HEK293 (cell line): ENCODE results near the gene BTBD8.

Experiments
- CTCF ChIA-PET: fragments of 350-600 bp; formaldehyde crosslinking; extraction: SDS; loops from one replicate; lab custom pipeline; 2021; ENCODE audit warnings: antibody characterized with exemption; lab: Yijun Ruan, JAX
- POLR2A ChIA-PET: fragments of 300-600 bp; formaldehyde crosslinking; extraction: SDS; loops from one replicate; lab custom pipeline; 2020; ENCODE audit warnings: antibody characterized with exemption, inconsistent platforms; lab: Yijun Ruan, JAX
- H3K27ac ChIP-seq: fragments of 200-500 bp; sonication (Bioruptor generic); 2 replicates; pipeline ENCODE4 v1.5.1; 2014; ENCODE audit warnings: low read depth, low read length, control low read depth, inconsistent platforms; ENCODE audit errors: extremely low read depth
- H3K36me3 ChIP-seq, 2 experiments: fragments of 200-500 bp in 1 of 2; sonication (Bioruptor generic) in 1 of 2; 1 replicate in 1 of 2; 2 replicates in 1 of 2; pipeline ENCODE4 v1.5.1; 2014 to 2017; ENCODE audit warnings: inconsistent platforms in 2 of 2, low read length in 2 of 2; ENCODE audit not compliant: control insufficient read depth in 2 of 2, insufficient read depth in 1 of 2
- H3K4me1 ChIP-seq: fragments of 200-500 bp; sonication (Bioruptor generic); 2 replicates; pipeline ENCODE4 v1.5.1; 2014; ENCODE audit warnings: mild to moderate bottlenecking, low read length, inconsistent platforms; ENCODE audit not compliant: control insufficient read depth, insufficient read depth
- H3K4me3 ChIP-seq: 2 replicates; pipeline ENCODE4 v1.5.1; 2011; ENCODE audit warnings: low read depth, mild to moderate bottlenecking, control low read depth, low read length, moderate library complexity
- H3K9me3 ChIP-seq: fragments of 200-500 bp; sonication (Bioruptor generic); 2 replicates; pipeline ENCODE4 v1.5.1; 2014; ENCODE audit warnings: low read depth, low read length, inconsistent platforms; ENCODE audit not compliant: control insufficient read depth, insufficient read depth
- RBAK ChIP-seq: fragments of 450-650 bp; formaldehyde crosslinking; IDR thresholded peaks from 2 replicates; pipeline ENCODE4 v1.5.1; 2016; ENCODE audit warnings: missing biosample characterization, missing genetic modification characterization
- ZBTB21 ChIP-seq: fragments of 450-650 bp; formaldehyde crosslinking; IDR thresholded peaks from 2 replicates; pipeline ENCODE4 v1.5.1; 2017; ENCODE audit warnings: missing biosample characterization, missing genetic modification characterization
- ZNF2 ChIP-seq: fragments of 450-650 bp; formaldehyde crosslinking; IDR thresholded peaks from 2 replicates; pipeline ENCODE4 v1.5.1; 2016; ENCODE audit warnings: missing biosample characterization, missing genetic modification characterization
- ZNF302 ChIP-seq: fragments of 450-650 bp; formaldehyde crosslinking; IDR thresholded peaks from 2 replicates; pipeline ENCODE4 v1.5.1; 2016; ENCODE audit warnings: missing biosample characterization, missing genetic modification characterization, low read depth
- ZNF311 ChIP-seq: fragments of 450-650 bp; formaldehyde crosslinking; IDR thresholded peaks from 2 replicates; pipeline ENCODE4 v1.5.1; 2017; ENCODE audit warnings: missing biosample characterization, missing genetic modification characterization, borderline replicate concordance
- ZNF350 ChIP-seq: fragments of 450-650 bp; formaldehyde crosslinking; IDR thresholded peaks from 2 replicates; pipeline ENCODE4 v1.5.0; 2017; ENCODE audit warnings: missing biosample characterization, mild to moderate bottlenecking, missing genetic modification characterization
- ZNF555 ChIP-seq: fragments of 450-650 bp; formaldehyde crosslinking; conservative IDR thresholded peaks from 2 replicates; pipeline ENCODE4 v1.5.1; 2017; ENCODE audit warnings: missing biosample characterization, mild to moderate bottlenecking, missing genetic modification characterization, inconsistent platforms
- ZNF558 ChIP-seq: fragments of 450-650 bp; formaldehyde crosslinking; IDR thresholded peaks from 2 replicates; pipeline ENCODE4 v1.5.1; 2016; ENCODE audit warnings: missing biosample characterization, missing genetic modification characterization
- ZNF571 ChIP-seq: fragments of 450-650 bp; formaldehyde crosslinking; IDR thresholded peaks from 2 replicates; pipeline ENCODE4 v1.5.0; 2017; ENCODE audit warnings: missing biosample characterization, missing genetic modification characterization
- ZNF623 ChIP-seq: fragments of 450-650 bp; formaldehyde crosslinking; IDR thresholded peaks from 2 replicates; pipeline ENCODE4 v1.5.1; 2016; ENCODE audit warnings: missing biosample characterization, missing genetic modification characterization
- ZNF768 ChIP-seq: fragments of 450-650 bp; formaldehyde crosslinking; IDR thresholded peaks from 2 replicates; pipeline ENCODE4 v1.5.1; 2018; ENCODE audit warnings: missing biosample characterization, mild to moderate bottlenecking, missing genetic modification characterization
- TF ChIP-seq, protein P1 (sequence below): fragments of 450-650 bp; formaldehyde crosslinking; IDR thresholded peaks from 2 replicates; pipeline ENCODE4 v1.5.1; 2016; ENCODE audit warnings: missing biosample characterization, missing genetic modification characterization
- TF ChIP-seq, protein P2 (sequence below): fragments of 450-650 bp; formaldehyde crosslinking; IDR thresholded peaks from 2 replicates; pipeline ENCODE4 v1.5.1; 2017; ENCODE audit warnings: missing biosample characterization, missing genetic modification characterization
- TF ChIP-seq, protein P3 (sequence below): fragments of 450-650 bp; formaldehyde crosslinking; IDR thresholded peaks from 2 replicates; pipeline ENCODE4 v1.5.1; 2016; ENCODE audit warnings: missing biosample characterization, missing genetic modification characterization
- TF ChIP-seq, protein P4 (sequence below): fragments of 450-650 bp; formaldehyde crosslinking; conservative IDR thresholded peaks from 2 replicates; pipeline ENCODE4 v1.5.1; 2016; ENCODE audit warnings: low read depth, missing biosample characterization, missing genetic modification characterization

The BTBD8 gene

DNA sequence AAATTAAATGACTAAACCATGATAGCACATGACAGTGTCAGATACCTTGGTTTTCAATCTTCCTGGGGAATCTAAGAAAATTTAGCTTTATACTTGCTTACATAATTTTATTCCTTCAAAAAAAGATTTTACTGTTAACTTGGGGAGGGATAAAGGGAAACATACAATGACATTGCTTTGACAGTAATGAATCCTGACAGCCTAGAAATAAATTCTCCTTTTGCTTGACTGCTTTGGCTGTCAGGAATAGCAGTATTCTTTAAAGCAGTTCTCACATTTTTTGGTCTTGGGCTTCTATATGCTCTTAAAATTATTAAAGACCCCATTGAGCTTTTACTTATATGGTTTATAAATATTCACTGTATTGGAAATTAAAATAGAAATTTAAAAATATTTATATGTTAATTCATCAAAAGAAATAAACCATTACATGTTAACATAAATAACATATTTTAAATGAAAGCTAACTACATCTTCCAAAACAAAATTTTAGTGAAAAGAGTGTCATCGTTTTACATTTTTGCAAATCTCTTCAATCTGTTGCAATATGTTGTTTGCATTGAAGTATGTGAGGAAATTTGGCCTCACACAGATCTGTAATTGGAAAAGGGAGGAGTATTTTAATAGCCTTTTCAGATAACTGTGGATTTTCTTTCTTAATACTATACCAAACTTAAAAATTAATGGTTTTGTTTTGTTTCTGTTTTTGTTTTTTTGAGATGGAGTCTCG is 34.2 kb upstream of the BTBD8 start:
- POLR2A ChIA-PET: no interaction called here
- H3K36me3 ChIP-seq: no peaks in the 10 kb centered on the region
- no peak overlapping the region for H3K4me3 ChIP-seq
- H3K27ac ChIP-seq: no peak overlapping the region
- H3K4me1 ChIP-seq: no peaks in the 10 kb centered on the region
- CTCF ChIA-PET: interaction anchor here (1.2 kb wide), 1 partner anchor 15 kb away, joined by 3 read pairs; no protein-coding TSS in a partner anchor
- H3K9me3 ChIP-seq: no peaks in the 10 kb centered on the region
- TF ChIP-seq, protein P1, sequence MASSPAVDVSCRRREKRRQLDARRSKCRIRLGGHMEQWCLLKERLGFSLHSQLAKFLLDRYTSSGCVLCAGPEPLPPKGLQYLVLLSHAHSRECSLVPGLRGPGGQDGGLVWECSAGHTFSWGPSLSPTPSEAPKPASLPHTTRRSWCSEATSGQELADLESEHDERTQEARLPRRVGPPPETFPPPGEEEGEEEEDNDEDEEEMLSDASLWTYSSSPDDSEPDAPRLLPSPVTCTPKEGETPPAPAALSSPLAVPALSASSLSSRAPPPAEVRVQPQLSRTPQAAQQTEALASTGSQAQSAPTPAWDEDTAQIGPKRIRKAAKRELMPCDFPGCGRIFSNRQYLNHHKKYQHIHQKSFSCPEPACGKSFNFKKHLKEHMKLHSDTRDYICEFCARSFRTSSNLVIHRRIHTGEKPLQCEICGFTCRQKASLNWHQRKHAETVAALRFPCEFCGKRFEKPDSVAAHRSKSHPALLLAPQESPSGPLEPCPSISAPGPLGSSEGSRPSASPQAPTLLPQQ (tag by site-specific recombination): no peak

DNA sequence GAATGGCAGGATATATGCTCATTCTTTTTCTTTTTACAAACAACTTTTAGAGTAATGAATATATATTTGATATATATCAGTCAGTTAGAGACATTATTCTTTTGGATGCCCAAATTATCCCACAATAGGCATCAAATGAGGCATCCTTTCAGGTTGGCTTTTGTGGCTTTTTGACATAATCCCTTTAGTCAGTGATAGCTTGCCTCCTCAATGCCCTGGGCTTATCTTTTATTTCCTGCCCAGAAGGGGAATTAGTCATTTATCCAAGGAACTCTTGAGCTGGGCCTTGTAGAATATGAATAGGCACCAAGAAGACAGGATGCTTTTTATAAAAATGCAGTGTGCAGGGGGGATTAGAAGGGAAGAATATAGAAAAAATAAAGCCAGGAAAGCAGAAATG is 28.2 kb upstream of the BTBD8 start:
- H3K27ac ChIP-seq: no peak overlapping the region
- no peaks in the 10 kb centered on the region for H3K4me1 ChIP-seq
- no peaks in the 10 kb centered on the region for H3K36me3 ChIP-seq
- H3K9me3 ChIP-seq: no peaks in the 10 kb centered on the region
- POLR2A ChIA-PET: no interaction called here
- no peak overlapping the region for H3K4me3 ChIP-seq
- TF ChIP-seq ZNF302 (no peak), ZNF623 (tag by site-specific recombination) (no peak), RBAK (tag by site-specific recombination) (no peak), ZNF311 (tag by site-specific recombination) (no peak), ZNF2 (no peak), ZBTB21 (no peak), ZNF555 (tag by site-specific recombination) (no peak), ZNF558 (tag by site-specific recombination) (no peak), ZNF768 (no peak), ZNF571 (tag by site-specific recombination) (no peak), ZNF350 (tag by site-specific recombination) (no peak)
- TF ChIP-seq, protein P2, sequence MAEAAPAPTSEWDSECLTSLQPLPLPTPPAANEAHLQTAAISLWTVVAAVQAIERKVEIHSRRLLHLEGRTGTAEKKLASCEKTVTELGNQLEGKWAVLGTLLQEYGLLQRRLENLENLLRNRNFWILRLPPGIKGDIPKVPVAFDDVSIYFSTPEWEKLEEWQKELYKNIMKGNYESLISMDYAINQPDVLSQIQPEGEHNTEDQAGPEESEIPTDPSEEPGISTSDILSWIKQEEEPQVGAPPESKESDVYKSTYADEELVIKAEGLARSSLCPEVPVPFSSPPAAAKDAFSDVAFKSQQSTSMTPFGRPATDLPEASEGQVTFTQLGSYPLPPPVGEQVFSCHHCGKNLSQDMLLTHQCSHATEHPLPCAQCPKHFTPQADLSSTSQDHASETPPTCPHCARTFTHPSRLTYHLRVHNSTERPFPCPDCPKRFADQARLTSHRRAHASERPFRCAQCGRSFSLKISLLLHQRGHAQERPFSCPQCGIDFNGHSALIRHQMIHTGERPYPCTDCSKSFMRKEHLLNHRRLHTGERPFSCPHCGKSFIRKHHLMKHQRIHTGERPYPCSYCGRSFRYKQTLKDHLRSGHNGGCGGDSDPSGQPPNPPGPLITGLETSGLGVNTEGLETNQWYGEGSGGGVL (tag by site-specific recombination): no peak
- TF ChIP-seq, protein P3, sequence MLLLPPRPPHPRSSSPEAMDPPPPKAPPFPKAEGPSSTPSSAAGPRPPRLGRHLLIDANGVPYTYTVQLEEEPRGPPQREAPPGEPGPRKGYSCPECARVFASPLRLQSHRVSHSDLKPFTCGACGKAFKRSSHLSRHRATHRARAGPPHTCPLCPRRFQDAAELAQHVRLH (tag by site-specific recombination): no peak
- TF ChIP-seq, protein P4, sequence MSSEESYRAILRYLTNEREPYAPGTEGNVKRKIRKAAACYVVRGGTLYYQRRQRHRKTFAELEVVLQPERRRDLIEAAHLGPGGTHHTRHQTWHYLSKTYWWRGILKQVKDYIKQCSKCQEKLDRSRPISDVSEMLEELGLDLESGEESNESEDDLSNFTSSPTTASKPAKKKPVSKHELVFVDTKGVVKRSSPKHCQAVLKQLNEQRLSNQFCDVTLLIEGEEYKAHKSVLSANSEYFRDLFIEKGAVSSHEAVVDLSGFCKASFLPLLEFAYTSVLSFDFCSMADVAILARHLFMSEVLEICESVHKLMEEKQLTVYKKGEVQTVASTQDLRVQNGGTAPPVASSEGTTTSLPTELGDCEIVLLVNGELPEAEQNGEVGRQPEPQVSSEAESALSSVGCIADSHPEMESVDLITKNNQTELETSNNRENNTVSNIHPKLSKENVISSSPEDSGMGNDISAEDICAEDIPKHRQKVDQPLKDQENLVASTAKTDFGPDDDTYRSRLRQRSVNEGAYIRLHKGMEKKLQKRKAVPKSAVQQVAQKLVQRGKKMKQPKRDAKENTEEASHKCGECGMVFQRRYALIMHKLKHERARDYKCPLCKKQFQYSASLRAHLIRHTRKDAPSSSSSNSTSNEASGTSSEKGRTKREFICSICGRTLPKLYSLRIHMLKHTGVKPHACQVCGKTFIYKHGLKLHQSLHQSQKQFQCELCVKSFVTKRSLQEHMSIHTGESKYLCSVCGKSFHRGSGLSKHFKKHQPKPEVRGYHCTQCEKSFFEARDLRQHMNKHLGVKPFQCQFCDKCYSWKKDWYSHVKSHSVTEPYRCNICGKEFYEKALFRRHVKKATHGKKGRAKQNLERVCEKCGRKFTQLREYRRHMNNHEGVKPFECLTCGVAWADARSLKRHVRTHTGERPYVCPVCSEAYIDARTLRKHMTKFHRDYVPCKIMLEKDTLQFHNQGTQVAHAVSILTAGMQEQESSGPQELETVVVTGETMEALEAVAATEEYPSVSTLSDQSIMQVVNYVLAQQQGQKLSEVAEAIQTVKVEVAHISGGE (tag by site-specific recombination): no peak
- CTCF ChIA-PET: no interaction called here
